ENCODE results near the gene CAMK2N1. TPM values are rescaled to one million over a fixed set of nuclear protein-coding genes. Genes with fewer than 3 reads are reported as not detected.

Gene CAMK2N1
- polyA plus RNA-seq, 2 of the 4 experiments (the other 2 are of a cell fraction) = 49.7 to 56.4 TPM

DNA sequence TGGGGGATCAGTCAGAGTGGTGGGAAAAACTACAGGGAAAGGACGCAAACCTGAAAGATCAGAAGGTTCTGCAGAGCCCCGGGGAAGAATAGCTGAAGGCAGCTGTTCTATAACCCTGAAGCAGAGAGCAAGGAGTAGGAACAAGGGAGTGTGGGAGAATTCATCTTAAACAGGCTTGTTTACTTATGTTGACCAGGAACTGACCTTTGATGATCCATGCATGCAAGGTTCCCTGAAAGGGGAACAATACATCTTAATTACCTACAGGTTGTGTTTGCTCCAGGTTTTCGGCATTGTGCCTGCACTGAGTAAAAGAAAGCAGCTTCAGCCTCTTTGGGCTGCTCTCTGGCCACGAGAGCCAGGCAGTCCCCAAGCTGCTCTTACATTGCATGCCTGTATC lies 47.6 kb upstream of the CAMK2N1 start:
- Histone ChIP-seq H3K9me3 (no peaks in the 10 kb centered on the region), H3K4me1 (peaks cover 12% of the 10 kb centered on the region), H3K27ac (no peak overlapping the region), H3K4me2 (no peak overlapping the region), H3K4me3 (no peak overlapping the region)
- ATAC-seq (no peak), FAIRE-seq (no peak), DNase-seq (ENCODE audit: low read depth in 1 of 2, low spot score in 1 of 2) (no peak)
- 61% methylated on average over 4 of the region's 4 CpGs for WGBS (ENCODE audit: missing lambda C conversion rate)
- no peak for TF ChIP-seq FOXS1 (CRISPR knock-in tag; IDR thresholded peaks at IDR 0.05)
- TF ChIP-seq TP53 (CRISPR knock-in tag; IDR thresholded peaks at IDR 0.05) = no peak
- TF ChIP-seq JUNB (IDR thresholded peaks at IDR 0.05) = no peak
- no peak for TF ChIP-seq HOXB5 (CRISPR knock-in tag; IDR thresholded peaks at IDR 0.05)
- no peak for TF ChIP-seq POLR2A (IDR thresholded peaks at IDR 0.05; ENCODE audit: low read length)
- no peak for TF ChIP-seq FOSL2 (IDR thresholded peaks at IDR 0.05)
- no peak for TF ChIP-seq FOSL2 (CRISPR knock-in tag; IDR thresholded peaks at IDR 0.05)
- TF ChIP-seq, protein P1, sequence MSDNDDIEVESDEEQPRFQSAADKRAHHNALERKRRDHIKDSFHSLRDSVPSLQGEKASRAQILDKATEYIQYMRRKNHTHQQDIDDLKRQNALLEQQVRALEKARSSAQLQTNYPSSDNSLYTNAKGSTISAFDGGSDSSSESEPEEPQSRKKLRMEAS (IDR thresholded peaks at IDR 0.05) = no peak
- TF ChIP-seq, protein P2, sequence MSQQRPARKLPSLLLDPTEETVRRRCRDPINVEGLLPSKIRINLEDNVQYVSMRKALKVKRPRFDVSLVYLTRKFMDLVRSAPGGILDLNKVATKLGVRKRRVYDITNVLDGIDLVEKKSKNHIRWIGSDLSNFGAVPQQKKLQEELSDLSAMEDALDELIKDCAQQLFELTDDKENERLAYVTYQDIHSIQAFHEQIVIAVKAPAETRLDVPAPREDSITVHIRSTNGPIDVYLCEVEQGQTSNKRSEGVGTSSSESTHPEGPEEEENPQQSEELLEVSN (IDR thresholded peaks at IDR 0.05; ENCODE audit: borderline replicate concordance, low read depth) = no peak
- TF ChIP-seq RFX5 (IDR thresholded peaks at IDR 0.05) = no peak
- no peak for TF ChIP-seq CBX8 (IDR thresholded peaks at IDR 0.05)
- TF ChIP-seq, protein P3, sequence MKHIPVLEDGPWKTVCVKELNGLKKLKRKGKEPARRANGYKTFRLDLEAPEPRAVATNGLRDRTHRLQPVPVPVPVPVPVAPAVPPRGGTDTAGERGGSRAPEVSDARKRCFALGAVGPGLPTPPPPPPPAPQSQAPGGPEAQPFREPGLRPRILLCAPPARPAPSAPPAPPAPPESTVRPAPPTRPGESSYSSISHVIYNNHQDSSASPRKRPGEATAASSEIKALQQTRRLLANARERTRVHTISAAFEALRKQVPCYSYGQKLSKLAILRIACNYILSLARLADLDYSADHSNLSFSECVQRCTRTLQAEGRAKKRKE (CRISPR knock-in tag; IDR thresholded peaks at IDR 0.05; ENCODE audit: low read depth) = no peak
- TF ChIP-seq, protein P4, sequence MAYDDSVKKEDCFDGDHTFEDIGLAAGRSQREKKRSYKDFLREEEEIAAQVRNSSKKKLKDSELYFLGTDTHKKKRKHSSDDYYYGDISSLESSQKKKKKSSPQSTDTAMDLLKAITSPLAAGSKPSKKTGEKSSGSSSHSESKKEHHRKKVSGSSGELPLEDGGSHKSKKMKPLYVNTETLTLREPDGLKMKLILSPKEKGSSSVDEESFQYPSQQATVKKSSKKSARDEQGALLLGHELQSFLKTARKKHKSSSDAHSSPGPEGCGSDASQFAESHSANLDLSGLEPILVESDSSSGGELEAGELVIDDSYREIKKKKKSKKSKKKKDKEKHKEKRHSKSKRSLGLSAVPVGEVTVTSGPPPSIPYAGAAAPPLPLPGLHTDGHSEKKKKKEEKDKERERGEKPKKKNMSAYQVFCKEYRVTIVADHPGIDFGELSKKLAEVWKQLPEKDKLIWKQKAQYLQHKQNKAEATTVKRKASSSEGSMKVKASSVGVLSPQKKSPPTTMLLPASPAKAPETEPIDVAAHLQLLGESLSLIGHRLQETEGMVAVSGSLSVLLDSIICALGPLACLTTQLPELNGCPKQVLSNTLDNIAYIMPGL (CRISPR knock-in tag; IDR thresholded peaks at IDR 0.05; ENCODE audit: borderline replicate concordance) = no peak
- no peak for TF ChIP-seq MYC (IDR thresholded peaks at IDR 0.05; ENCODE audit: borderline replicate concordance, low read length)
- CTCF ChIA-PET = interaction anchor here (1.2 to 2.0 kb wide), 4 partner anchors 11 to 107 kb away, joined by 3 to 6 read pairs (median 4); partner anchors contain the start of gene PINK1
- POLR2A ChIA-PET = interaction anchor here (1.5 kb wide), 1 partner anchor 19 kb away, joined by 3 read pairs; the partner anchor contains the start of gene FAM43B

DNA sequence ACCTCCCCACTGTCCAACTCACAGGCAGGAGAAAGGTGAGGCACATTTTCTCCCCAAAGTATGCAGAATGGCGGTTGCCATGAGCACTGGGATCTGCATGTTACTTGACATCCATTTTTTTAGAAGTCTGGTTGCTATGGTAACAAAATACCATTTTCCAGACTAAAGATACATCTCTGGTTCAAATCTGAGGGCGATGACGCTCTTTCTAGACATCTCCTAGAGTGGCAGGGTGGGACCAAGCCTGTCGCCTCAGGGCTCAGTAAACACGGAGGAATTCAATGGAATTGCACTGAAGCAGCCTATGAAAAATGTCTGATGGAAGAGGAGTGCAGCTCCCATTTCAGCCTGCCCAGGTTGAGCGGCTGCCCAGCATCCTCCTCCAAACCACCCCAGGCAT lies 44.9 kb upstream of the CAMK2N1 start:
- no peak overlapping the region for H3K4me3 ChIP-seq
- DNase-seq (ENCODE audit: low read depth in 1 of 2, low spot score in 1 of 2) (peak; percentile 10 to 53), FAIRE-seq (no peak), ATAC-seq (peak; percentile 71 to 73)
- H3K27ac ChIP-seq = no peak overlapping the region
- H3K4me2 ChIP-seq = no peak overlapping the region
- H3K9me3 ChIP-seq = no peaks in the 10 kb centered on the region
- WGBS (ENCODE audit: missing lambda C conversion rate) = 23% methylated on average over 6 of the region's 6 CpGs
- ChIA-PET POLR2A (no interaction called here), CTCF (interaction anchor here (1.5 kb wide), 1 partner anchor 44 kb away, joined by 3 read pairs; no protein-coding TSS in a partner anchor)
- peaks cover 7% of the 10 kb centered on the region; the same call in 1 of the 3 replicates for H3K4me1 ChIP-seq
- TF ChIP-seq, protein P3 (CRISPR knock-in tag; IDR thresholded peaks at IDR 0.05; ENCODE audit: low read depth) = no peak
- TF ChIP-seq FOSB (CRISPR knock-in tag; IDR thresholded peaks at IDR 0.05) (no peak), RARB (CRISPR knock-in tag; IDR thresholded peaks at IDR 0.05) (no peak), GATA3 (IDR thresholded peaks at IDR 0.05; ENCODE audit: borderline replicate concordance) (no peak), MAFK (IDR thresholded peaks at IDR 0.05; ENCODE audit: partially characterized antibody) (no peak)

DNA sequence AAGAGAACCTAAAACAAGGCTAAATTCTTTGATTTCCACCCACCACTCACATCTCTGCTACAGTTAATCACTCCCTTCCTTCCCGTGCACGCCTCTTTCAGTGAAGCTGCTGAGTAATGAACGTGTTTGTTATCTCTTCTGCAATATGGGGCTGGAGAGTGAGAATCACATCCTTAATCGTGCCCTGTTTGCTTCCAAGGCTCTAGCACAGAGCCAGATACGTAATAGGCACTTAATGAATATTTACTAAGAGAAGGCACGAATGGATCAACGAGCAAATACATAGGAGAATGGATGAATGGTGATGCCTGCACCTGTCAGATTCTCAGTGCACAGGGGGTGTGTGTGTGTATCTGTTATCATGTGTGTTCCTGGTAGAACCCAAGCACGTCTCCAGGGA lies 44.3 kb upstream of the CAMK2N1 start:
- no peak for TF ChIP-seq GATA3 (IDR thresholded peaks at IDR 0.05; ENCODE audit: borderline replicate concordance)
- TF ChIP-seq POLR2A (IDR thresholded peaks at IDR 0.05; ENCODE audit: low read length) = no peak
- TF ChIP-seq KDM1A (IDR thresholded peaks at IDR 0.05; ENCODE audit: low read depth) = no peak
- no peak for TF ChIP-seq HOXB5 (CRISPR knock-in tag; IDR thresholded peaks at IDR 0.05)
- TF ChIP-seq, protein P5, sequence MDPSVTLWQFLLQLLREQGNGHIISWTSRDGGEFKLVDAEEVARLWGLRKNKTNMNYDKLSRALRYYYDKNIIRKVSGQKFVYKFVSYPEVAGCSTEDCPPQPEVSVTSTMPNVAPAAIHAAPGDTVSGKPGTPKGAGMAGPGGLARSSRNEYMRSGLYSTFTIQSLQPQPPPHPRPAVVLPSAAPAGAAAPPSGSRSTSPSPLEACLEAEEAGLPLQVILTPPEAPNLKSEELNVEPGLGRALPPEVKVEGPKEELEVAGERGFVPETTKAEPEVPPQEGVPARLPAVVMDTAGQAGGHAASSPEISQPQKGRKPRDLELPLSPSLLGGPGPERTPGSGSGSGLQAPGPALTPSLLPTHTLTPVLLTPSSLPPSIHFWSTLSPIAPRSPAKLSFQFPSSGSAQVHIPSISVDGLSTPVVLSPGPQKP (IDR thresholded peaks at IDR 0.05; ENCODE audit: low read depth, low read length) = no peak
- Histone ChIP-seq H3K4me3 (no peak overlapping the region), H3K4me1 (peaks cover 7% of the 10 kb centered on the region; the same call in 1 of the 3 replicates), H3K4me2 (no peak overlapping the region), H3K9me3 (no peaks in the 10 kb centered on the region), H3K27ac (no peak overlapping the region)
- 50% methylated on average over 8 of the region's 8 CpGs for WGBS (ENCODE audit: missing lambda C conversion rate)
- no peak for DNase-seq (ENCODE audit: low read depth in 1 of 2, low spot score in 1 of 2)
- no peak for ATAC-seq
- POLR2A ChIA-PET = no interaction called here
- CTCF ChIA-PET = interaction anchor here (1.1 to 1.5 kb wide), 2 partner anchors 45 to 109 kb away, joined by 3 to 4 read pairs; no protein-coding TSS in a partner anchor
- FAIRE-seq = no peak

Measured in A549 (cell line).